Measurements from ENCODE around the gene ANKRD52.

The ANKRD52 gene

GRCh38 chr12:56223571-56224101 is 34.5 kb downstream of the ANKRD52 start:
- Histone ChIP-seq H3K4me1 (ENCODE audit: control insufficient read depth in 1 of 2, insufficient read depth in 2 of 2, low read length in 2 of 2) (peaks cover 4 to 33% of the 10 kb centered on the region in 2 donors), H3K27me3 (ENCODE audit: low read depth, low read length) (no peaks in the 10 kb centered on the region), H3K27ac (ENCODE audit: low read length) (peak overlapping the region; percentile 79), H3K4me3 (ENCODE audit: low read depth in 1 of 2, low read length in 2 of 2) (peak overlapping the region; percentile 59 to 81), H3K9me3 (ENCODE audit: control insufficient read depth in 1 of 2, low read length in 2 of 2) (no peaks in the 10 kb centered on the region), H3K36me3 (ENCODE audit: control insufficient read depth in 1 of 2, insufficient read depth in 2 of 2, low read length in 2 of 2) (peaks cover 4 to 14% of the 10 kb centered on the region in 2 donors)

- Histone ChIP-seq H3K36me3 (ENCODE audit: control insufficient read depth in 1 of 2, insufficient read depth in 2 of 2, low read length in 2 of 2) (peaks cover 4 to 14% of the 10 kb centered on the region in 2 donors), H3K4me3 (ENCODE audit: low read depth in 1 of 2, low read length in 2 of 2) (peak overlapping the region; percentile 83 to 93), H3K4me1 (ENCODE audit: control insufficient read depth in 1 of 2, insufficient read depth in 2 of 2, low read length in 2 of 2) (peaks cover 4 to 33% of the 10 kb centered on the region in 2 donors), H3K27ac (ENCODE audit: low read length) (peak overlapping the region; percentile 99), H3K9me3 (ENCODE audit: control insufficient read depth in 1 of 2, low read length in 2 of 2) (no peaks in the 10 kb centered on the region), H3K27me3 (ENCODE audit: low read depth, low read length) (no peaks in the 10 kb centered on the region)
Measured at GRCh38 chr12:56222531-56222895, 35.7 kb downstream of the ANKRD52 start.

- Histone ChIP-seq H3K9me3 (ENCODE audit: control insufficient read depth in 1 of 2, low read length in 2 of 2) (no peaks in the 10 kb centered on the region), H3K4me3 (ENCODE audit: low read depth in 1 of 2, low read length in 2 of 2) (peak within 1 kb of the TSS; percentile 83 to 93), H3K36me3 (ENCODE audit: control insufficient read depth in 1 of 2, insufficient read depth in 2 of 2, low read length in 2 of 2) (peaks cover 4 to 10% of the 10 kb centered on the region in 2 donors), H3K27me3 (ENCODE audit: low read depth, low read length) (no peaks in the 10 kb centered on the region), H3K27ac (ENCODE audit: low read length) (peak within 1 kb of the TSS; percentile 99), H3K4me1 (ENCODE audit: control insufficient read depth in 1 of 2, insufficient read depth in 2 of 2, low read length in 2 of 2) (peaks cover 4 to 33% of the 10 kb centered on the region in 2 donors)
Measured at GRCh38 chr12:56221757-56222530, 36.2 kb downstream of the ANKRD52 start, which contains the start of gene RNF41. Gene RNF41 (minus strand): TSS chr12:56221922. CDS start chr12:56214047, 7,875 bp downstream.

- no peaks in the 10 kb centered on the region for H3K27me3 ChIP-seq (ENCODE audit: low read depth, low read length)
- H3K4me3 ChIP-seq (ENCODE audit: low read depth in 1 of 2, low read length in 2 of 2), result peak overlapping the region; percentile 83 to 93
- peaks cover 4 to 33% of the 10 kb centered on the region in 2 donors for H3K4me1 ChIP-seq (ENCODE audit: control insufficient read depth in 1 of 2, insufficient read depth in 2 of 2, low read length in 2 of 2)
- H3K27ac ChIP-seq (ENCODE audit: low read length), result peak overlapping the region; percentile 99
- peaks cover 7 to 15% of the 10 kb centered on the region in 2 donors for H3K36me3 ChIP-seq (ENCODE audit: control insufficient read depth in 1 of 2, insufficient read depth in 2 of 2, low read length in 2 of 2)
- no peaks in the 10 kb centered on the region for H3K9me3 ChIP-seq (ENCODE audit: control insufficient read depth in 1 of 2, low read length in 2 of 2)
Measured at GRCh38 chr12:56221232-56221756, 36.9 kb downstream of the ANKRD52 start.

- H3K27ac ChIP-seq (ENCODE audit: low read length), result peak overlapping the region; percentile 99
- H3K27me3 ChIP-seq (ENCODE audit: low read depth, low read length), result no peaks in the 10 kb centered on the region
- peak overlapping the region; percentile 83 to 93 for H3K4me3 ChIP-seq (ENCODE audit: low read depth in 1 of 2, low read length in 2 of 2)
- H3K9me3 ChIP-seq (ENCODE audit: control insufficient read depth in 1 of 2, low read length in 2 of 2), result no peaks in the 10 kb centered on the region
- H3K36me3 ChIP-seq (ENCODE audit: control insufficient read depth in 1 of 2, insufficient read depth in 2 of 2, low read length in 2 of 2), result peaks cover 4 to 17% of the 10 kb centered on the region in 2 donors
- H3K4me1 ChIP-seq (ENCODE audit: control insufficient read depth in 1 of 2, insufficient read depth in 2 of 2, low read length in 2 of 2), result peaks cover 4 to 33% of the 10 kb centered on the region in 2 donors
Measured at GRCh38 chr12:56220611-56221231, 37.5 kb downstream of the ANKRD52 start.

GRCh38 chr12:56219840-56220239 is 38.3 kb downstream of the ANKRD52 start:
- Histone ChIP-seq H3K36me3 (ENCODE audit: control insufficient read depth in 1 of 2, insufficient read depth in 2 of 2, low read length in 2 of 2) (peaks cover 9 to 26% of the 10 kb centered on the region in 2 donors), H3K27ac (ENCODE audit: low read length) (no peak overlapping the region), H3K4me3 (ENCODE audit: low read depth in 1 of 2, low read length in 2 of 2) (no peak overlapping the region), H3K4me1 (ENCODE audit: control insufficient read depth in 1 of 2, insufficient read depth in 2 of 2, low read length in 2 of 2) (peaks cover 4 to 29% of the 10 kb centered on the region in 2 donors), H3K27me3 (ENCODE audit: low read depth, low read length) (no peaks in the 10 kb centered on the region), H3K9me3 (ENCODE audit: control insufficient read depth in 1 of 2, low read length in 2 of 2) (no peaks in the 10 kb centered on the region)

- Histone ChIP-seq H3K9me3 (ENCODE audit: control insufficient read depth in 1 of 2, low read length in 2 of 2) (no peaks in the 10 kb centered on the region), H3K4me1 (ENCODE audit: control insufficient read depth in 1 of 2, insufficient read depth in 2 of 2, low read length in 2 of 2) (peaks cover 0 to 12% of the 10 kb centered on the region in 2 donors), H3K27me3 (ENCODE audit: low read depth, low read length) (no peaks in the 10 kb centered on the region), H3K36me3 (ENCODE audit: control insufficient read depth in 1 of 2, insufficient read depth in 2 of 2, low read length in 2 of 2) (peaks cover 34 to 56% of the 10 kb centered on the region in 2 donors), H3K4me3 (ENCODE audit: low read depth in 1 of 2, low read length in 2 of 2) (no peak overlapping the region), H3K27ac (ENCODE audit: low read length) (no peak overlapping the region)
Measured at GRCh38 chr12:56216461-56216860, 41.7 kb downstream of the ANKRD52 start.

- Histone ChIP-seq H3K9me3 (ENCODE audit: control insufficient read depth in 1 of 2, low read length in 2 of 2) (no peaks in the 10 kb centered on the region), H3K4me3 (ENCODE audit: low read depth in 1 of 2, low read length in 2 of 2) (no peak overlapping the region), H3K4me1 (ENCODE audit: control insufficient read depth in 1 of 2, insufficient read depth in 2 of 2, low read length in 2 of 2) (no peaks in the 10 kb centered on the region), H3K36me3 (ENCODE audit: control insufficient read depth in 1 of 2, insufficient read depth in 2 of 2, low read length in 2 of 2) (peaks cover 46 to 67% of the 10 kb centered on the region in 2 donors), H3K27me3 (ENCODE audit: low read depth, low read length) (no peaks in the 10 kb centered on the region), H3K27ac (ENCODE audit: low read length) (no peak overlapping the region)
Measured at GRCh38 chr12:56213878-56214277, 44.3 kb downstream of the ANKRD52 start.

- H3K9me3 ChIP-seq (ENCODE audit: control insufficient read depth in 1 of 2, low read length in 2 of 2), result no peaks in the 10 kb centered on the region
- H3K27ac ChIP-seq (ENCODE audit: low read length), result no peak overlapping the region
- H3K27me3 ChIP-seq (ENCODE audit: low read depth, low read length), result no peaks in the 10 kb centered on the region
- H3K4me1 ChIP-seq (ENCODE audit: control insufficient read depth in 1 of 2, insufficient read depth in 2 of 2, low read length in 2 of 2), result no peaks in the 10 kb centered on the region
- H3K36me3 ChIP-seq (ENCODE audit: control insufficient read depth in 1 of 2, insufficient read depth in 2 of 2, low read length in 2 of 2), result peaks cover 54 to 78% of the 10 kb centered on the region in 2 donors
- no peak overlapping the region for H3K4me3 ChIP-seq (ENCODE audit: low read depth in 1 of 2, low read length in 2 of 2)
Measured at GRCh38 chr12:56212361-56212760, 45.8 kb downstream of the ANKRD52 start.

- Histone ChIP-seq H3K27ac (ENCODE audit: low read length) (no peak overlapping the region), H3K36me3 (ENCODE audit: control insufficient read depth in 1 of 2, insufficient read depth in 2 of 2, low read length in 2 of 2) (peaks cover 53 to 64% of the 10 kb centered on the region in 2 donors), H3K4me3 (ENCODE audit: low read depth in 1 of 2, low read length in 2 of 2) (no peak overlapping the region), H3K9me3 (ENCODE audit: control insufficient read depth in 1 of 2, low read length in 2 of 2) (no peaks in the 10 kb centered on the region), H3K4me1 (ENCODE audit: control insufficient read depth in 1 of 2, insufficient read depth in 2 of 2, low read length in 2 of 2) (no peaks in the 10 kb centered on the region), H3K27me3 (ENCODE audit: low read depth, low read length) (no peaks in the 10 kb centered on the region)
Measured at GRCh38 chr12:56208006-56208405, 50.2 kb downstream of the ANKRD52 start.

Measured in muscle layer of duodenum (tissue), 2 donors.